ENCODE measurements around the gene PREB.

PREB gene

GRCh38 chr2:27089111-27089954, 45.1 kb downstream of the PREB start:
- no peak for TF ChIP-seq CTCF (IDR thresholded peaks at IDR 0.05; ENCODE audit: control insufficient read depth, insufficient read depth, low read depth, low read length, missing control alignments)
- H3K4me3 ChIP-seq (ENCODE audit: control insufficient read depth, low read depth, low read length), result no peak overlapping the region
- DNase-seq (ENCODE audit: low read depth), result no peak

GRCh38 chr2:27088634-27089033, 45.8 kb downstream of the PREB start:
- no peak for DNase-seq (ENCODE audit: low read depth)
- no peak for TF ChIP-seq CTCF (IDR thresholded peaks at IDR 0.05; ENCODE audit: control insufficient read depth, insufficient read depth, low read depth, low read length, missing control alignments)
- H3K4me3 ChIP-seq (ENCODE audit: control insufficient read depth, low read depth, low read length), result no peak overlapping the region

- no peak overlapping the region for H3K4me3 ChIP-seq (ENCODE audit: control insufficient read depth, low read depth, low read length)
- DNase-seq (ENCODE audit: low read depth), result no peak
- no peak for TF ChIP-seq CTCF (IDR thresholded peaks at IDR 0.05; ENCODE audit: control insufficient read depth, insufficient read depth, low read depth, low read length, missing control alignments)
These were observed 46.5 kb downstream of the PREB start for GRCh38 chr2:27087823-27088410.

- DNase-seq (ENCODE audit: low read depth), result no peak
- H3K4me3 ChIP-seq (ENCODE audit: control insufficient read depth, low read depth, low read length), result peak within 1 kb of the TSS; percentile 53
- TF ChIP-seq CTCF (IDR thresholded peaks at IDR 0.05; ENCODE audit: control insufficient read depth, insufficient read depth, low read depth, low read length, missing control alignments), result no peak
These were observed 47.5 kb downstream of the PREB start, which contains the start of gene KHK for GRCh38 chr2:27086724-27087593. Gene KHK (plus strand): TSS chr2:27086772. CDS start chr2:27087260, 488 bp downstream.

GRCh38 chr2:27086090-27086723, 48.2 kb downstream of the PREB start:
- peak; percentile 44 for DNase-seq (ENCODE audit: low read depth)
- peak overlapping the region; percentile 53 for H3K4me3 ChIP-seq (ENCODE audit: control insufficient read depth, low read depth, low read length)
- TF ChIP-seq CTCF (IDR thresholded peaks at IDR 0.05; ENCODE audit: control insufficient read depth, insufficient read depth, low read depth, low read length, missing control alignments), result peak; percentile 67

GRCh38 chr2:27085673-27086089, 48.8 kb downstream of the PREB start:
- no peak for DNase-seq (ENCODE audit: low read depth)
- H3K4me3 ChIP-seq (ENCODE audit: control insufficient read depth, low read depth, low read length), result peak overlapping the region; percentile 53
- peak; percentile 55 for TF ChIP-seq CTCF (IDR thresholded peaks at IDR 0.05; ENCODE audit: control insufficient read depth, insufficient read depth, low read depth, low read length, missing control alignments)

Data from AG09309 (cell line).